H1 (cell line): ENCODE data around the gene ITGA11. TPM values are rescaled to one million over a fixed set of nuclear protein-coding genes. Genes with fewer than 3 reads are reported as not detected.

Experiments used
- CTCF ChIA-PET: fragments of 300-600 bp; sonication (Branson Sonifier 250); formaldehyde crosslinking; loops from one replicate; lab custom pipeline; 2021; ENCODE audit not compliant: partially characterized antibody; lab: Charles Lee
- POLR2A ChIA-PET: fragments of 300-600 bp; sonication (Branson Sonifier 250); formaldehyde crosslinking; loops from one replicate; lab custom pipeline; 2021; ENCODE audit warnings: inconsistent platforms; ENCODE audit not compliant: partially characterized antibody; lab: Charles Lee
- DNase-seq, 2 experiments: peaks; one replicate each; pipeline versions ENCODE4 v3.0.0 to v3.0.0-alpha.2; 2010 to 2022; ENCODE audit warnings: low spot score in 2 of 2, low read depth in 1 of 2, mixed read lengths in 1 of 2
- FAIRE-seq: peaks from 2 replicates; lab custom pipeline; 2011; peaks lifted over from hg19 to GRCh38; lab: Jason Lieb, UNC
- H2AFZ ChIP-seq: 2 replicates; pipeline ENCODE4 v1.8.1; 2012; ENCODE audit warnings: low read length, inconsistent platforms
- H2AK5ac ChIP-seq: 2 replicates; pipeline ENCODE4 v1.6.1; 2013; ENCODE audit warnings: low read depth, low read length
- H2BK120ac ChIP-seq: replicated peaks from 2 replicates; pipeline ENCODE3; 2013; ENCODE audit warnings: low read depth, low read length, inconsistent platforms
- H2BK12ac ChIP-seq: 2 replicates; pipeline ENCODE4 v1.6.1; 2013; ENCODE audit warnings: low read depth, low read length
- H2BK15ac ChIP-seq: 2 replicates; pipeline ENCODE4 v1.6.1; 2013; ENCODE audit warnings: low read length
- H2BK20ac ChIP-seq: 2 replicates; pipeline ENCODE4 v1.6.1; 2013; ENCODE audit warnings: low read length
- H2BK5ac ChIP-seq: 2 replicates; pipeline ENCODE4 v1.6.1; 2013; ENCODE audit warnings: low read depth, low read length
- H3K14ac ChIP-seq: 2 replicates; pipeline ENCODE4 v1.6.1; 2013; ENCODE audit warnings: inconsistent platforms; ENCODE audit not compliant: insufficient read length
- H3K18ac ChIP-seq: 2 replicates; pipeline ENCODE4 v1.6.1; 2013; ENCODE audit warnings: low read length; ENCODE audit errors: extremely low read depth
- H3K23ac ChIP-seq: 2 replicates; pipeline ENCODE4 v1.6.1; 2013; ENCODE audit warnings: inconsistent platforms; ENCODE audit not compliant: insufficient read length
- H3K23me2 ChIP-seq: 2 replicates; pipeline ENCODE4 v1.6.1; 2013; ENCODE audit warnings: low read depth, low read length
- H3K27ac ChIP-seq: 2 replicates; pipeline ENCODE4 v1.6.1; 2011; ENCODE audit warnings: low read depth, low read length, inconsistent platforms
- H3K27me3 ChIP-seq, 4 experiments: replicated peaks in 1 of 4; 1 replicate in 1 of 4; 2 replicates in 3 of 4; pipeline versions ENCODE4 v1.6.1 to v1.8.1; 2011 to 2013; ENCODE audit warnings: low read length in 3 of 4, mild to moderate bottlenecking in 3 of 4, inconsistent platforms in 2 of 4, mixed read lengths in 2 of 4, moderate library complexity in 1 of 4; ENCODE audit not compliant: control insufficient read depth in 3 of 4, insufficient read depth in 3 of 4; ENCODE audit errors: extremely low read depth in 1 of 4
- H3K36me3 ChIP-seq, 4 experiments: 2 replicates each; pipeline versions ENCODE4 v1.6.1 to v1.8.1; 2011 to 2013; ENCODE audit warnings: mild to moderate bottlenecking in 4 of 4, low read length in 3 of 4, moderate library complexity in 2 of 4, control low read depth in 1 of 4, inconsistent platforms in 1 of 4; ENCODE audit not compliant: insufficient read depth in 4 of 4, control insufficient read depth in 2 of 4
- H3K4ac ChIP-seq: replicated peaks from 2 replicates; pipeline ENCODE3; 2013; ENCODE audit warnings: low read length, low read depth, mixed read lengths, inconsistent platforms; ENCODE audit not compliant: insufficient read length
- H3K4me1 ChIP-seq, 4 experiments: replicated peaks in 1 of 4; 1 replicate in 1 of 4; 2 replicates in 3 of 4; pipeline versions ENCODE4 v1.6.1 to v1.8.1; 2011 to 2013; ENCODE audit warnings: low read length in 3 of 4, inconsistent platforms in 2 of 4, mixed read lengths in 1 of 4; ENCODE audit not compliant: insufficient read depth in 4 of 4, control insufficient read depth in 3 of 4
- H3K4me2 ChIP-seq, 2 experiments: 2 replicates each; pipeline versions ENCODE4 v1.6.1 to v1.8.1; 2011 to 2013; ENCODE audit warnings: low read depth in 2 of 2, low read length in 2 of 2, control low read depth in 1 of 2, inconsistent platforms in 1 of 2, mild to moderate bottlenecking in 1 of 2; ENCODE audit not compliant: insufficient read depth in 1 of 2
- H3K4me3 ChIP-seq, 4 experiments: fragments of 200-600, 300-600 bp in 1 of 4; sonication (generic), shearing (Covaris generic), sonication (Bioruptor Twin) in 1 of 4; 2 replicates each; pipeline versions ENCODE4 v1.5.1 to v1.8.1; 2011 to 2016; ENCODE audit warnings: low read length in 4 of 4, low read depth in 3 of 4, control low read depth in 2 of 4, inconsistent platforms in 2 of 4, mild to moderate bottlenecking in 2 of 4, mixed read lengths in 1 of 4, moderate library complexity in 1 of 4; ENCODE audit not compliant: insufficient read depth in 2 of 4; ENCODE audit errors: extremely low read depth in 1 of 4
- H3K56ac ChIP-seq: replicated peaks from 2 replicates; pipeline ENCODE3; 2013; ENCODE audit warnings: low read depth, mild to moderate bottlenecking, mixed read lengths, low read length, inconsistent platforms; ENCODE audit not compliant: insufficient read length
- H3K79me1 ChIP-seq: 2 replicates; pipeline ENCODE4 v1.6.1; 2013; ENCODE audit warnings: low read depth, low read length, control low read depth
- H3K79me2 ChIP-seq, 2 experiments: 2 replicates each; pipeline versions ENCODE4 v1.6.1 to v1.8.1; 2012 to 2013; ENCODE audit warnings: low read length in 2 of 2, mild to moderate bottlenecking in 2 of 2, inconsistent platforms in 1 of 2; ENCODE audit not compliant: insufficient read depth in 2 of 2, control insufficient read depth in 1 of 2
- H3K9ac ChIP-seq, 4 experiments: replicated peaks in 1 of 4; 1 replicate in 1 of 4; 2 replicates in 3 of 4; pipeline versions ENCODE4 v1.6.1 to v1.8.1; 2011 to 2013; ENCODE audit warnings: low read depth in 3 of 4, low read length in 3 of 4, control low read depth in 2 of 4, mild to moderate bottlenecking in 2 of 4, moderate library complexity in 2 of 4, inconsistent platforms in 1 of 4; ENCODE audit errors: extremely low read depth in 1 of 4
- H3K9me3 ChIP-seq, 2 experiments: 2 replicates each; pipeline versions ENCODE4 v1.6.1 to v1.8.1; 2012 to 2013; ENCODE audit warnings: mild to moderate bottlenecking in 2 of 2, moderate library complexity in 2 of 2, control low read depth in 1 of 2, inconsistent platforms in 1 of 2, low read depth in 1 of 2, low read length in 1 of 2, mixed read lengths in 1 of 2; ENCODE audit not compliant: insufficient read depth in 2 of 2
- H4K20me1 ChIP-seq, 2 experiments: replicated peaks in 1 of 2; 2 replicates each; pipeline versions ENCODE3 to v1.8.1; 2011 to 2013; ENCODE audit warnings: inconsistent platforms in 2 of 2, low read length in 2 of 2, mild to moderate bottlenecking in 1 of 2; ENCODE audit not compliant: insufficient read depth in 2 of 2, control insufficient read depth in 1 of 2
- H4K5ac ChIP-seq: 2 replicates; pipeline ENCODE4 v1.6.1; 2013; ENCODE audit warnings: low read length, low read depth, mixed read lengths, inconsistent platforms; ENCODE audit not compliant: insufficient read length
- H4K8ac ChIP-seq: 2 replicates; pipeline ENCODE4 v1.8.0; 2013; ENCODE audit warnings: mild to moderate bottlenecking, moderate library complexity, low read length, inconsistent platforms; ENCODE audit not compliant: insufficient read depth; ENCODE audit errors: extremely low read depth
- H4K91ac ChIP-seq: replicated peaks from 2 replicates; pipeline ENCODE3; 2013; ENCODE audit warnings: low read length, mixed read lengths, inconsistent platforms; ENCODE audit not compliant: insufficient read length
- CBX8 ChIP-seq: fragments of 300-800, 300-1000 bp; sonication (generic); IDR thresholded peaks from 2 replicates; pipeline ENCODE4 v1.7.1; 2016; ENCODE audit warnings: low read depth, low read length, borderline replicate concordance
- CHD1 ChIP-seq: IDR thresholded peaks from 2 replicates; pipeline ENCODE4 v1.6.1; 2012; ENCODE audit warnings: low read depth, low read length, improper control_type of control experiment
- CREB1 ChIP-seq: IDR thresholded peaks from 2 replicates; pipeline ENCODE4 v1.6.1; 2012; ENCODE audit warnings: inconsistent platforms
- CTBP2 ChIP-seq: IDR thresholded peaks from 2 replicates; pipeline ENCODE4 v1.7.0; 2011; ENCODE audit warnings: borderline replicate concordance, mild to moderate bottlenecking, moderate library complexity, mixed read lengths, low read length; ENCODE audit not compliant: insufficient read depth, insufficient read length
- KDM1A ChIP-seq: fragments of 200-600, 300-600 bp; sonication (generic); IDR thresholded peaks from 2 replicates; pipeline ENCODE4 v1.7.1; 2016; ENCODE audit warnings: mild to moderate bottlenecking, low read length, borderline replicate concordance
- RFX5 ChIP-seq: IDR thresholded peaks from 2 replicates; pipeline ENCODE4 v1.6.1; 2011; ENCODE audit warnings: low read depth, low read length, improper control_type of control experiment, borderline replicate concordance
- RNF2 ChIP-seq: fragments of 200-900, 300-1000 bp; sonication (generic); IDR thresholded peaks from 2 replicates; pipeline ENCODE4 v1.7.1; 2016; ENCODE audit warnings: borderline replicate concordance, low read depth, mild to moderate bottlenecking, antibody characterized with exemption, low read length; ENCODE audit not compliant: poor library complexity, severe bottlenecking; ENCODE audit errors: missing control alignments
- RXRA ChIP-seq: IDR thresholded peaks from 2 replicates; pipeline ENCODE4 v1.6.1; 2011; ENCODE audit warnings: low read depth, mild to moderate bottlenecking, low read length, moderate library complexity; ENCODE audit not compliant: insufficient read depth
- SAP30 ChIP-seq: fragments of 300-600 bp; sonication (generic); IDR thresholded peaks from 2 replicates; pipeline ENCODE4 v1.7.1; 2012; ENCODE audit warnings: low read length, moderate library complexity, mild to moderate bottlenecking, inconsistent platforms; ENCODE audit not compliant: insufficient read depth, insufficient replicate concordance
- SUZ12 ChIP-seq: fragments of 200-600 bp; sonication (generic); IDR thresholded peaks from 2 replicates; pipeline ENCODE4 v1.6.1; 2012; ENCODE audit warnings: mild to moderate bottlenecking, inconsistent platforms, low read length, moderate library complexity, mixed read lengths
- TAF1 ChIP-seq: IDR thresholded peaks from 2 replicates; pipeline ENCODE4 v1.6.1; 2011; ENCODE audit warnings: mild to moderate bottlenecking, low read depth, low read length
- USF2 ChIP-seq: IDR thresholded peaks from 2 replicates; pipeline ENCODE4 v1.6.1; 2011; ENCODE audit warnings: low read length, improper control_type of control experiment
- WGBS, 2 experiments: shearing (Covaris generic) in 1 of 2; methylation state at CpG; one replicate each; pipeline versions ENCODE4 v1.1.6 to v1.1.7; 2013 to 2015; ENCODE audit warnings: low lambda C conversion rate in 2 of 2, mixed read lengths in 2 of 2, inconsistent platforms in 1 of 2, low coverage in 1 of 2, missing lambda C conversion rate in 1 of 2; ENCODE audit not compliant: insufficient replicate concordance in 2 of 2, insufficient coverage in 1 of 2, insufficient read length in 1 of 2; ENCODE audit errors: extremely low coverage in 1 of 2, missing lambda C conversion rate in 1 of 2; 5-methylcytosine and 5-hydroxymethylcytosine counted together
- polyA plus RNA-seq, 7 experiments: library from polyadenylated mRNA; depleted of rRNA in 3 of 7; stranded (reverse) in 5 of 7; unstranded in 2 of 7; fragments of >200 nt in 5 of 7; fragments of 200-250 nt in 2 of 7; gene quantifications; 1 replicate in 5 of 7; 2 replicates in 1 of 7; 4 replicates in 1 of 7; pipeline versions ENCODE4 v1.2.1 to v1.2.3, GENCODE V29; 2011 to 2013; ENCODE audit warnings: missing spikeins in 2 of 7, mixed read lengths in 2 of 7
- total RNA-seq: library from RNA; stranded (reverse); fragmentation: NEBNext Ultra II Directional; extraction: Animal tissue kit (Norgen Biotek cat#: 25700); gene quantifications from 2 replicates; pipeline ENCODE4 v1.2.1, GENCODE V29; 2021

Gene ITGA11
- total and polyA plus RNA-seq, 2 of the 8 experiments (the other 6 are each of a cell fraction or from before 2014, with no cell fraction given) = 0.05 to 0.06 TPM

- Histone ChIP-seq H2AFZ (no peak overlapping the region), H2BK120ac (no peak overlapping the region), H4K8ac (no peak overlapping the region), H4K91ac (no peak overlapping the region), H2BK20ac (no peak overlapping the region), H3K9ac (no peak overlapping the region), H4K20me1 (no peaks in the 10 kb centered on the region), H2BK12ac (no peak overlapping the region), H3K4ac (no peak overlapping the region), H3K56ac (no peak overlapping the region), H3K36me3 (no peaks in the 10 kb centered on the region), H2AK5ac (no peak overlapping the region), H3K27ac (no peak overlapping the region), H3K27me3 (no peaks in the 10 kb centered on the region), H2BK15ac (no peak overlapping the region), H3K23me2 (peaks cover 9% of the 10 kb centered on the region; the same call in 1 of the 2 replicates), H3K4me3 (no peak overlapping the region), H3K9me3 (no peaks in the 10 kb centered on the region), H3K4me1 (no peaks in the 10 kb centered on the region; a peak in 1 of 7 replicates), H3K18ac (no peak overlapping the region), H4K5ac (no peak overlapping the region), H3K14ac (no peak overlapping the region), H3K79me2 (no peaks in the 10 kb centered on the region), H2BK5ac (no peak overlapping the region), H3K79me1 (no peaks in the 10 kb centered on the region), H3K4me2 (no peak overlapping the region), H3K23ac (no peak overlapping the region)
- 94% methylated on average over 7 of the region's 7 CpGs; no CpG with 5 or more reads in 1 of the 2 experiments for WGBS, 2 experiments
- no peak for TF ChIP-seq KDM1A
- no peak for TF ChIP-seq USF2
- TF ChIP-seq SUZ12 = no peak
- no peak for TF ChIP-seq RXRA
- no peak for TF ChIP-seq CREB1
- no peak for TF ChIP-seq CBX8
- TF ChIP-seq RFX5 = no peak
- TF ChIP-seq TAF1 = no peak
- TF ChIP-seq CTBP2 = no peak
- TF ChIP-seq RNF2 = no peak
- no peak for TF ChIP-seq SAP30
- TF ChIP-seq CHD1 = no peak
- FAIRE-seq (no peak), DNase-seq (no peak)
- POLR2A ChIA-PET = no interaction called here
- CTCF ChIA-PET = interaction anchor here (0.7 to 3.0 kb wide), 17 partner anchors 9 to 831 kb away, joined by 3 to 24 read pairs (median 4); no protein-coding TSS in a partner anchor
These were observed 66.7 kb downstream of the ITGA11 start for GRCh38 chr15:68365140-68365745.
